Caco-2 (cell line): ENCODE measurements around the gene ZNF18. TPM values are rescaled to one million over a fixed set of nuclear protein-coding genes. Genes with fewer than 3 reads are reported as not detected.

ENCODE experiments used
- BruUV-seq: library from RNA; stranded (reverse); fragments of 400-500 nt; replicated peaks from 2 replicates; lab custom pipeline; 2021; lab: Mats Ljungman, UMichigan
- CTCF ChIA-PET: fragments of 300-600 bp; sonication (Branson Sonifier 250); formaldehyde crosslinking; loops from one replicate; lab custom pipeline; 2022; ENCODE audit warnings: antibody characterized with exemption; lab: Charles Lee
- POLR2A ChIA-PET: fragments of 300-600 bp; sonication (Branson Sonifier 250); formaldehyde crosslinking; loops from one replicate; lab custom pipeline; 2022; ENCODE audit warnings: antibody characterized with exemption; lab: Charles Lee
- DNase-seq, 2 experiments: peaks; one replicate each; pipeline versions ENCODE4 v3.0.0 to v3.0.0-alpha.2; 2020 to 2022
- H3K27me3 ChIP-seq: replicated peaks from 2 replicates; pipeline ENCODE4 v1.6.0; 2011; ENCODE audit warnings: low read length; ENCODE audit not compliant: control insufficient read depth, insufficient read depth
- H3K36me3 ChIP-seq: 2 replicates; pipeline ENCODE4 v1.5.1; 2011; ENCODE audit warnings: low read length; ENCODE audit not compliant: control insufficient read depth, insufficient read depth
- H3K4me1 ChIP-seq: fragments of 250-450 bp; sonication (Bioruptor Pico); 2 replicates; pipeline ENCODE4 v1.5.1; 2020; ENCODE audit warnings: mild to moderate bottlenecking
- H3K4me3 ChIP-seq: 2 replicates; pipeline ENCODE4 v1.5.1; 2011; ENCODE audit warnings: low read depth, mild to moderate bottlenecking, control low read depth, low read length
- H3K9me3 ChIP-seq: fragments of 250-450 bp; sonication (Bioruptor Pico); 2 replicates; pipeline ENCODE4 v1.5.1; 2020; ENCODE audit warnings: mild to moderate bottlenecking, moderate library complexity
- H3K27ac Mint-ChIP-seq: one replicate; pipeline ENCODE4 v1.8.0; 2022; ENCODE audit warnings: mixed read lengths; ENCODE audit not compliant: unreplicated experiment
- H3K27me3 Mint-ChIP-seq: one replicate; pipeline ENCODE4 v1.8.0; 2022; ENCODE audit warnings: mixed read lengths; ENCODE audit not compliant: insufficient read depth, unreplicated experiment
- H3K36me3 Mint-ChIP-seq: one replicate; pipeline ENCODE4 v1.8.0; 2022; ENCODE audit warnings: mild to moderate bottlenecking, mixed read lengths; ENCODE audit not compliant: insufficient read depth, unreplicated experiment
- H3K4me1 Mint-ChIP-seq: one replicate; pipeline ENCODE4 v1.8.0; 2022; ENCODE audit warnings: low read depth, mixed read lengths; ENCODE audit not compliant: unreplicated experiment
- H3K4me3 Mint-ChIP-seq: one replicate; pipeline ENCODE4 v1.8.0; 2022; ENCODE audit warnings: mild to moderate bottlenecking, moderate library complexity, mixed read lengths; ENCODE audit not compliant: unreplicated experiment
- H3K9me3 Mint-ChIP-seq: one replicate; pipeline ENCODE4 v1.8.0; 2022; ENCODE audit warnings: mixed read lengths; ENCODE audit not compliant: unreplicated experiment
- CTCF ChIP-seq, 2 experiments: fragments of 200-600 bp in 1 of 2; IDR thresholded peaks; 1 replicate in 1 of 2; 2 replicates in 1 of 2; pipeline versions ENCODE4 v1.5.1 to v1.8.0; 2011 to 2022; ENCODE audit warnings: antibody characterized with exemption in 1 of 2, control low read depth in 1 of 2, inconsistent platforms in 1 of 2, low read depth in 1 of 2, low read length in 1 of 2, mild to moderate bottlenecking in 1 of 2, moderate library complexity in 1 of 2; ENCODE audit not compliant: insufficient read depth in 1 of 2, severe bottlenecking in 1 of 2, unreplicated experiment in 1 of 2
- intact Hi-C: fragments of 100-400 bp; cut with micrococcal nuclease; formaldehyde crosslinking; loops from one replicate; pipeline ENCODE4 v1.10.0; 2022; ENCODE audit not compliant: unreplicated experiment
- total RNA-seq: library from RNA; stranded (reverse); gene quantifications from 2 replicates; pipeline ENCODE4 v1.2.3, GENCODE V29; 2022

Gene ZNF18
- total RNA-seq, 1 experiment from 2014 or later: 4.4 TPM

GRCh38 chr17:12028611-12029010, 31.3 kb upstream of the ZNF18 start:
- no peaks in the 10 kb centered on the region for H3K36me3 Mint-ChIP-seq
- Histone ChIP-seq H3K9me3 (no peaks in the 10 kb centered on the region), H3K4me1 (0 out of 2 replicates have a peak, but pooled peaks cover 5% of the 10 kb centered on the region), H3K27me3 (no peaks in the 10 kb centered on the region), H3K4me3 (no peak overlapping the region), H3K36me3 (no peaks in the 10 kb centered on the region)
- TF ChIP-seq CTCF (IDR thresholded peaks at IDR 0.05; ENCODE audit: insufficient read depth in 1 of 2, low read depth in 1 of 2, low read length in 1 of 2, severe bottlenecking in 1 of 2, unreplicated experiment in 1 of 2): no peak
- H3K4me1 Mint-ChIP-seq: no peaks in the 10 kb centered on the region
- intact Hi-C loops: no loop called here
- no TSS peak for BruUV-seq
- H3K4me3 Mint-ChIP-seq: no peak overlapping the region
- POLR2A ChIA-PET: no interaction called here
- H3K27me3 Mint-ChIP-seq: no peaks in the 10 kb centered on the region
- DNase-seq: no peak
- H3K9me3 Mint-ChIP-seq: no peaks in the 10 kb centered on the region
- no peak overlapping the region for H3K27ac Mint-ChIP-seq
- CTCF ChIA-PET: no interaction called here

GRCh38 chr17:12027658-12028057, 30.4 kb upstream of the ZNF18 start:
- no peak for TF ChIP-seq CTCF (IDR thresholded peaks at IDR 0.05; ENCODE audit: insufficient read depth in 1 of 2, low read depth in 1 of 2, low read length in 1 of 2, severe bottlenecking in 1 of 2, unreplicated experiment in 1 of 2)
- H3K27me3 Mint-ChIP-seq: no peaks in the 10 kb centered on the region
- intact Hi-C loops: no loop called here
- POLR2A ChIA-PET: no interaction called here
- CTCF ChIA-PET: no interaction called here
- H3K27ac Mint-ChIP-seq: no peak overlapping the region
- DNase-seq: no peak
- H3K4me3 ChIP-seq: no peak overlapping the region
- H3K4me1 ChIP-seq: 0 out of 2 replicates have a peak, but pooled peaks cover 5% of the 10 kb centered on the region
- H3K9me3 ChIP-seq: no peaks in the 10 kb centered on the region
- H3K36me3 ChIP-seq: no peaks in the 10 kb centered on the region
- no peaks in the 10 kb centered on the region for H3K27me3 ChIP-seq
- no peaks in the 10 kb centered on the region for H3K4me1 Mint-ChIP-seq
- H3K4me3 Mint-ChIP-seq: no peak overlapping the region
- no TSS peak for BruUV-seq
- no peaks in the 10 kb centered on the region for H3K9me3 Mint-ChIP-seq
- H3K36me3 Mint-ChIP-seq: no peaks in the 10 kb centered on the region

GRCh38 chr17:12024327-12024726, 27.1 kb upstream of the ZNF18 start:
- CTCF ChIA-PET: no interaction called here
- H3K27ac Mint-ChIP-seq: no peak overlapping the region
- no peaks in the 10 kb centered on the region for H3K4me1 Mint-ChIP-seq
- no peak for DNase-seq
- no peaks in the 10 kb centered on the region for H3K27me3 ChIP-seq
- TF ChIP-seq CTCF (IDR thresholded peaks at IDR 0.05; ENCODE audit: insufficient read depth in 1 of 2, low read depth in 1 of 2, low read length in 1 of 2, severe bottlenecking in 1 of 2, unreplicated experiment in 1 of 2): no peak
- H3K4me1 ChIP-seq: 0 out of 2 replicates have a peak, but pooled peaks cover 5% of the 10 kb centered on the region
- no peak overlapping the region for H3K4me3 ChIP-seq
- no peaks in the 10 kb centered on the region for H3K27me3 Mint-ChIP-seq
- intact Hi-C loops: no loop called here
- H3K9me3 Mint-ChIP-seq: no peaks in the 10 kb centered on the region
- H3K9me3 ChIP-seq: no peaks in the 10 kb centered on the region
- no peak overlapping the region for H3K4me3 Mint-ChIP-seq
- POLR2A ChIA-PET: no interaction called here
- no peaks in the 10 kb centered on the region for H3K36me3 Mint-ChIP-seq
- H3K36me3 ChIP-seq: no peaks in the 10 kb centered on the region
- no TSS peak for BruUV-seq
